Kasumi-1 (cell line): Measurements from ENCODE around the gene NMUR2.

Experiments used
- DNase-seq, 2 experiments: peaks; one replicate each; lab custom pipeline; 2025; lab: John Stamatoyannopoulos, UW

NMUR2 gene, protein sequence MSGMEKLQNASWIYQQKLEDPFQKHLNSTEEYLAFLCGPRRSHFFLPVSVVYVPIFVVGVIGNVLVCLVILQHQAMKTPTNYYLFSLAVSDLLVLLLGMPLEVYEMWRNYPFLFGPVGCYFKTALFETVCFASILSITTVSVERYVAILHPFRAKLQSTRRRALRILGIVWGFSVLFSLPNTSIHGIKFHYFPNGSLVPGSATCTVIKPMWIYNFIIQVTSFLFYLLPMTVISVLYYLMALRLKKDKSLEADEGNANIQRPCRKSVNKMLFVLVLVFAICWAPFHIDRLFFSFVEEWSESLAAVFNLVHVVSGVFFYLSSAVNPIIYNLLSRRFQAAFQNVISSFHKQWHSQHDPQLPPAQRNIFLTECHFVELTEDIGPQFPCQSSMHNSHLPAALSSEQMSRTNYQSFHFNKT

GRCh38 chr5:152405145-152405544 is at the start of gene NMUR2:
TSS of gene NMUR2 (minus strand) at chr5:152405279. CDS start at chr5:152405113, 166 bp downstream.
- DNase-seq: no peak

DNA sequence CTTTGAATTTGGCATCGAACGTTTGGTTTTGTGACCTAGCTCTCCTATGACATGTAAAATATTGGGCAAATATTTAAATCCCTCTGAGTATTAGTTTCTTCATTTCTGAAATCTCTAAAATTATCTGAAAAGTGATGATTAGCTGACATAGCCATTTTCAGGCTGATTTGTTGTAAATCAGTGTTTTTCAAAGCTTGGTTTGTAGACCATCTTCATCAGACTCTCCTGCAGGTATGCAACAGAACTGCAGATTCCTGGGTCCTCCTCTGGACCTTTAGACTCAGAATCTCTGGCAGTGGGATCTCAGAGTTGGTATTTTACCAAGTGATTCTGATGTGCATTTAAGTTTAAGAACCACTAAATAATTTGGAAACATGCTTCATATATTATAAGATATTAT is 38.9 kb upstream of the NMUR2 start:
- no peak for DNase-seq

DNA sequence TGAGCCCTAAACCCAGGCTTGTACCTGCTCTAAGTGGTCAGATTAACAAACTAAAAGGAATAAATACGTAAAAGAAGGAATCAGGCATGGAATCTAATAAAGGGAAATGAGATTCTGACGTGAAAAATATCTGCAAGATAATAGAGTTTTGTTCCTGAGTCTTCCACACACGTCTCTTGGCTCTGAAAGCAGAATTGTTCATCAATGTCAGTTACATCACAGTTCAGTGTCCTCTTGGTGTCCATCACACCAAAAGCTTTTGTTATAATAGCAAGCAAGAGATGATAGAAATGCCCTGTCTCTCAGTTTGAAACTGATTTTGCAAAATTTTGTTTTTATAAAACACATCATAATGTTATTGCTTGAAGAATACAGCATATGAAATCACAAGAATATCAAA is 34.7 kb upstream of the NMUR2 start:
- DNase-seq: no peak

GRCh38 chr5:152437866-152438265 is 32.8 kb upstream of the NMUR2 start:
- DNase-seq: no peak

DNA sequence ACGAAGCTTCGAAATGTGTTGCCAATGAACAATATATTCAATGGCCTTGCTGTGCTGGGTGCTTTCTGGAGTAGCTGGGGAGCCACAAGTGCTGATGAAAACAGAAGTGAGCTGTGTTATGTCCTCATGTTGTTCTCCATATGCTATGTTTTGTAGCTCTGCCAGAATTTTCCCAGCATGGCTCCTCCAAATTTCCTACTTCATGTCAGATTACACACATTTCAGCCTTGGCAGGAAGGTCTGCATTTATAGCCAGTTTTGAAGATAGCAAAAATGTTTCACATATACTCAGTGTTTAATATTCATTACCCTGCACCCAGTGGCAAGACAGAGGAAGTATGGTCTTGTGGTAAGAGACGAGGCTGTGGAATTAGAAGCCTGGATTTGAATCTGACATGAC is 22.6 kb upstream of the NMUR2 start:
- no peak for DNase-seq

DNA sequence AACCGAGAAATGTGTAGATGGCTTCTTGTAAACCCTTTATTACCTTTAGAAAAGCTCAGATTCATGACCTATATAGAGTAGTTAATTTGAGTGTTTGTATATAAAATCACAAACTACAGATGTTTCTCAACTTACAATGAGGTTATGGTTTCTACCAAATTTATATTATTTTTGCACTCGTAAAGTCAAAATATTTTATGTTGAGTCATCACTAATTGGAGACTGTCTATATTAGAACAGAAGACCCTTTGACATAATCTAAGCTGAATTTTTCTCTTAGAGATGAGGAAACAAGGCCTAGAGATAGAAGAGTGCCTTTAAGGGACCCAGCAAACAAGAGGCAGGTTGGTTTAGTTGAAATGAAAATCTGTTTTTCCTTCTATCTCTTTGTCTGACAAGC is 20.0 kb upstream of the NMUR2 start:
- no peak for DNase-seq

DNA sequence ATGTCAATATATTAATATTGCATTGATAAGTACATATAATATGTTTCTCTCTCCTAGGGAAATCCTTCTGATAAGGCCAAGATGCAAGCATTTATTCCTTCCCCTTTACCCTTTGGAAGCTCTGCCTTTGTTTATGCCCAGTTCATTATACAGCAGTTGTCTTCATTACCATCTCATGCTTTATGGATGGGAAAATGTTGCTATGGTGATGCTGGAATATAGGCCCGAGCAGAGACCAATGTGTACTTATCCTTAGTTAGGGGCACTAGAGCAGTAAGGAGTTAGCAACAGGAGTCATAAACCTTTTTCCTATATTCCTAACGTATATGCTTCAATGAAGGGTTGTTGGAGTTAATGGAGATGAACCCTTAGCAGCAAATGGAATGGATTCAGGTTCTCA is 19.4 kb upstream of the NMUR2 start:
- no peak for DNase-seq

- no peak for DNase-seq
Measured at GRCh38 chr5:152422081-152422480, 17.0 kb upstream of the NMUR2 start.

- DNase-seq: no peak
Measured at GRCh38 chr5:152412129-152412528, 7.0 kb upstream of the NMUR2 start.

- DNase-seq: no peak
Measured at GRCh38 chr5:152406082-152406481, 1.0 kb upstream of the NMUR2 start.

GRCh38 chr5:152404494-152404893 is 585 bp downstream of the NMUR2 start:
- DNase-seq: no peak

- no peak for DNase-seq
Measured at GRCh38 chr5:152403046-152403445, 2.0 kb downstream of the NMUR2 start.

DNA sequence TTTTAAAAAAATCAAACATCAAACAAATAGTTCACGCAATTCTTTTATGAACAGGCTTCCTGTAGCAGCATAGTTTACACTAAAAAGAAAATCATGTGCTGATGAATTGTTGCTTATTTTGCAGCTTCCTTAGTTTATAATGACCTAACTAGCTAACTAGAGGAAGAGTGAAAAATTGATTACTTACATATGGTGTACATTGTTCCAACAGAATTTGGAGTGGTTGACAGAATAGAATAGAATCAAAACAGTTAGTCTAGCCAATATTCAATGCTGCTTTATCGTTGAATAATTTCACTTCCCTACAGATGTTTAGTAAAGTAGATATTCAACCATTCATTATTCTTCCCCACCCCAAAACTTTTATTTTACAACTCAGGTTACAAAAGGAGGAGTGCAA is 4.2 kb downstream of the NMUR2 start:
- DNase-seq: no peak

DNA sequence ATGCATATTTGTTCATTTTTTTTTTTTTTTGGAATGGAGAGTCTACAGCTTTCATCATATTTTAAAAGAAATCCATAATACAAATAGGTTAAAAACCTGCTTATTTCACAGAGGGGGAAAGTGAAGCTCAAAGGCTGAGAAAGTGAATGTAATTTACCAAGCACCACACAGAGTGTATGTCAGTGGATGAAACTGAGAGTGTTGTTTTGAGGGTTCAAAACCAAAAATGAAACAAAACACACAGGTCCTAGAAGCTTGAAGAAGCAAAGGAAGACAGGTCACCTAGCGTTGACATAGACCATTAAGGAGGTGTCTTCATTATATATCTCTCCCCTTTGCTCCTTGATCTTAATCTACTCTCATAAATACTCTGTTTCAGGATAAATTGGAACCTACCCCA is 7.5 kb downstream of the NMUR2 start:
- no peak for DNase-seq

DNA sequence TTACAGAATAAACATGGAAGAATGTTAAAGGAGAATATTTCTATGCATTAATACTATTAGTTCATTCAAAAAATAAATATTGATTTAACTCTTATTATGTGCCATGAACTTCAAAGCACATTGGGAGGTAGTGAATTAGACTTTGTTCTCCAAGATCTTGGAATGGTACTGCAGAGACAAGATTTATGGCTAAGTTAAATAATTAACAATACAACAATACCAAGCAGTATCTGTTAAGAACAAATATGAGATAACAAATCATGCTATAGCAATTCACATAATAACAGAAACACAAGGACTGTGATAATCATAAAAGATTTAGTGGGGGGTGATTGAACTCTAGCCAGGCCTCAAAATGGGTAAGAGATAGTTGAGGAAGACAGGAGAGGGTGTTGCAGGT is 11.6 kb downstream of the NMUR2 start:
- no peak for DNase-seq

- DNase-seq: no peak
Measured at GRCh38 chr5:152389208-152389849, 15.8 kb downstream of the NMUR2 start.

- no peak for DNase-seq
Measured at GRCh38 chr5:152388610-152389009, 16.5 kb downstream of the NMUR2 start.

GRCh38 chr5:152380415-152381123 is 24.5 kb downstream of the NMUR2 start:
- DNase-seq: no peak

DNA sequence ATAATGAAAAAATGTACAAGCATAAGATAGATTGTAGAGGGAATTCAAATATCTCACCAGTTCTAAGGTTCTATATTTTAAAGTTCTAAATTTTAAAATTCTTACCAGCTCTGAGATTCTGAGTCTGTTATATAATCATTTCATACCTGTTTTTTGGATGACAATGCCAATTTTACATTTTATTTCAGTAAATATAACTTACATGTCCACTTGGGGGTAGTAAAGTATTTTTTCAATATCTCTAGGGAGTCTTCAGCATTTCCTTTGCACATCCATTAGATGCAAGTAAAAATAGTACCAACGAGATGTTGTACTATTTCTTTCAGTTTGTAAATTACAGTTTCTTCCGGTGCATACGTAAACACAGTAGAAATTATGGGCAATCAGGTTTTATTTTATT is 25.7 kb downstream of the NMUR2 start:
- DNase-seq: no peak

DNA sequence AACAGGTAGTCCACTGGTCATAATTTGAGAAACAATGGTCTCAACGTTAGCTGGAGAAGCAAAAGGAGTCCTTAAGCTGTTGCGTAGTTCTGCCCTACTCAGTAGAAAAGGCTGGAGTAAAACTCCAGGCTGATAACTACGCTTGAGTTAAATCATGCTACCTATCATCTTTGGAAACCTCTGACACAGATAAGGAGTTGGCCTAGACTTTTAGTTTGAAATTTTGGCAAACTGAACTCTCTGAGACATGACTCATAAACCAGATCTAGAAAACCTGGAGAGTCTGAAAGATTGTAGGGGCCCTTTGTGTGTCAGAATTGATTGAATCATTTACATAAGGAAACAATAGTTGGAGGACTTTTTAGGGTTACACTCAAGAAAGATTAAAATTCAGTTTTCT is 26.3 kb downstream of the NMUR2 start:
- no peak for DNase-seq

DNA sequence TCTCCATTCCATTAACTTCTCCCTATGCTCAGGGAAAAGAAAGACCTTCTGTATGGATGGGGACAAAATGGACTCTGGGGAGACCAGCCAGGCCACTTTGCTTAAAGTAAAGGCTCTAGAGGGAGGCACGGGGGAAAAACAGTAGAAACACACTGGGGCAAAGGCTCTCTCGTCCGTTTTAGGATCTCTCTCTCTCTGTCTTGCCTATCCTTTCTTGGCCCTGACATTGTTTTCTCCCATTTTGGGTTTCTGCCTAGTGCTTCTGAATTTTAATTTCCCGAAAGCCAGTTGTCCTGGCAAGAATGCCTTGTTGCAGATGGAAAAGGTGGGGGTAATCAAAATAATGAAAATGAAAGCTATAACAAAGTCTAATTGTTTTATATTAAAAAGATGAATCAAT is 28.2 kb downstream of the NMUR2 start:
- no peak for DNase-seq

GRCh38 chr5:152374711-152375275 is 30.3 kb downstream of the NMUR2 start:
- DNase-seq: no peak

DNA sequence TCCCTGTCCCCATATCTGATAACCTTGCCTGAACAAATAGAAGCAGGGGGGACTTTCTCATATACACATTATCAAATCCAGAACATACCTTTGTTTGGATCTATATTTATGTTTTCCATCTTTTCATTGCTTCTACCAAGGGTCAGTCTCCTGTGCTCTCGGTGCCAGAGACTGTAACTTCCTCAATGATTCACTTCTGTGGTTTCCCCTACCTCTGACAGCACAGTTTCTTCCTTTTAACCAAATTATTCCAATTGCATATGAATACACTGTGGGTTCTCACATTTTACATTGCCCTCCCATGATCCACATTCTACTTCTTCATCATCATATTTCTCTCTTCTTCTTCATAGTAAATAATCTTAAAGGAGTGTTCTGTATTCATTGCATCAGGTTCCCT is 32.2 kb downstream of the NMUR2 start:
- peak in 1 of 2 experiments; percentile 11 for DNase-seq
